ENCODE data around the gene GALNT13.

The GALNT13 gene

DNA sequence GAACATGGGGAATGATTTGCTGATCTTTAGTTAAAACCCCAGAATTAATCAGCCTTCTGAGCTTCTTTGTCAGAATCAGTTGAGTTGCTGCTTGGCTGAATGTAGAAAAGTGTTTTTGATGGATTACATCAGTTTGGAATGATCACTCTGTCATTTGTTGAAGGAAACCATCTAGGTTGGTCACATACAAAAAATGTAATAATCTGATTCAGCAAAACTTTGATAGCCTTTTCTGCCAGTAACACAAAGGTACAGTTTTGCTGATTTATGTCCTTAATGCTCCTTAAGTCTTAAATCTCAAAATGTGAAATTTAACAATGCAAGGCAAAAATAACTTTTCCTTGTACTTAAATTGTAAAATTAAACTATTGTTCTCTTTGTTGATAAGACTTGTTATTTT, 74.3 kb downstream of the GALNT13 start:
- DNase-seq, result no peak

DNA sequence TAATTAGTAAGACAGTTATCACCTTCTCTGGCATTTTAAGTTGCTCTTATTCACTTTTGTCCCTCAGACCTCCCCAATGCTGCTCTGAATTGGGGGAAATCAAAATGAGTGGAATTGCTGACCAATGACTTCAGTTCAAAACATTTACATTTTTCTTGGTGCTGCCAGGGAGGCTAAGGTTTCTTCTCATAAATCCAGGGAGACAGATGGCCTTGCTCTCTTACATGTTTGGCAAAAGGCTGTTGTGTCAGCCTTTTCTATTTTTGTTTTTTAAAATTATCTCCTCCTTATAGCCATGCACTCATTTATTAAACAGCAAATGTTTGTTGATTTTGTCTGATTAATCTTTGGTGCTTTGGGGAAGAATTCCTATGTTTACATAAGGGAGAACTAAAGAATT, 82.0 kb downstream of the GALNT13 start:
- DNase-seq, result no peak

GRCh38 chr2:153963256-153963655, 91.5 kb downstream of the GALNT13 start:
- DNase-seq, result no peak

GRCh38 chr2:153967248-153967973, 95.7 kb downstream of the GALNT13 start:
- DNase-seq, result no peak

DNA sequence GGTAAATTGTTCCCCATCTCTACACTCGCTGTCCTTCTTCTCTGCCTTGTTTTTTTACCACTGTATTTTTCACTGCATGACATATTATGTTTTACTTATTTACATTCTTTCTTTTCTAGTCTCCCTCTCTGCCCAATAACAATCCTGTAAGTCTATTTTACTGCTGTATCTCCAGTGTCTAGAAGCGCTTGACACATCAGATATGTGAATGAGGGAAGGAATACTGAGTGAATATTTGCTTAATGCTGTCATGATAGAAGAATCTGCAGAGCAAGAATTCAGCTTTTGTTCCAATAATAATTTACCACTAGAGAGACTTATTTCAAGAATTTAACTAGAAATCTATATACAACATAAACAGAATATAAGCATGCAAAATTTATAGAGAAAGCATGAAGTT, 99.5 kb downstream of the GALNT13 start:
- DNase-seq, result no peak

- DNase-seq, result no peak
Measured at GRCh38 chr2:153971855-153972254, 100.1 kb downstream of the GALNT13 start.

DNA sequence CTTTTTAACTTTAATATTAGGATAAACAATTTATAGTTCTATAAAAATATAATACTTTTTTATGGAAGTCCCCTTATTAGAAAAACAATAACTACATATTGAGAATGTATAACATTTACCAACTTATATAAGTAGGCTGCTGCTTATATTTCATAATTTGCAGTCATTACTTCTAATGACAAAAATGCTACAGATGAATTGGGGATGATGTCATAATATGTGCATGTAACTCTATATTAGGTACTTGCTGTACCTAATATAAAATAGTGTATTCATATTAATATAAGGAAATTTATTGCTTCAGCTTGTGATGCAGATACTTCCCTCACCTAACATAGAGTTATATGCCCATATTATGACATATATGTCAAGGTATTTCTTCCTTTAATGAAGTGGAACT, 100.7 kb downstream of the GALNT13 start:
- no peak for DNase-seq

DNA sequence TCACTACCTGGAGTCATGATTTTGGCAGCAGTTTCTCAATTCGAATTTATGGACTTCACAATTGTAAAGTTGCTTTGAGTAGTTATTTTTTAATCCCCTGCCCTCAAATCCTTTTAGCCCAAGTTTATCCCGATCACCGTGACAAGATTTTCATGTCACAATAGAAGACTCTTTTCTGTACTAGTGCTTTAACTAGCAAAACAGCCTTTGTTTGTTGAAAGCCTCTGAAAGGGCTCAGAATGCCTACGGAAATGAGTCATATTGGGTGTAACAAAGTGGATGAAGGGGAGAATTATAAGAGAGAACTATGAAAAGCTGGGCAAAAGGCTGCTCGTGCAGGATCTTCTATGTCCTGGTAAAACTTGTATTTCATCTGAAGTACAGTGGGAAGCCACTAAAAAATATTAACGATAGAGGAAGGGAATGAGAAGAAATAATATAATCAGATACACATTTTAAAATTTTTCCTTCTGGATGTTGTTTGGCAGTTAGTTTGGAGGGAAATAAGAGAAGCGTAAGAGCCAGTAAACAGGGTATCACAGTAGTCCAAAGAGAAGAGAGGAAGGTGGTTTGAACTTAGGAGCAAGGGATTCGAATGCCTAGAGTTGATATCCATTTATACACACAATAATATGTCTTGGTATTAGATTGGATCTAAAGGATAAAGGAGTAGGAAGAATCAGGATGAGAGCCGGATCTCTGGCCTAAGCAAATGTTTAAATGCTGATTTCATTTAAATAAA, 114.9 kb downstream of the GALNT13 start:
- no peak for DNase-seq

DNA sequence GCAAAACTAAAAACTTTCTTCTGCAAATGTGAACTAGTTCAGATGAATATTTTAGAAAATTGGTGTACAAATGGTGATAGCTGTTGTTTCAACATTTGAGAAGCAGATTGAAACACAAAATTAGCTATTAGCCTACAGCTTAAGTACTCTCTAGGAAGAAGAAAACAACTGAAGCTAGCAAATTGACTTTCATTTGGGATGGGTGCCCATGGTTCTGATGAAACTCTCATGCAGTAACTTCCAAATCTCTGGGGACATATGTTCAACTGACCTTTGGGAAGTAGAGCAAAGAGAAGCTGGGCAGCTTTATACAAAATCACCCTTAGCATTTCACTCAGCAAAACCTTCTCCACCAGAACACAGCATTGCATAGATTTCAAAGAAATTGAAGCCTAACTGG, 119.0 kb downstream of the GALNT13 start:
- DNase-seq, result no peak

- no peak for DNase-seq
Measured at GRCh38 chr2:154013514-154013913, 141.8 kb downstream of the GALNT13 start.

DNA sequence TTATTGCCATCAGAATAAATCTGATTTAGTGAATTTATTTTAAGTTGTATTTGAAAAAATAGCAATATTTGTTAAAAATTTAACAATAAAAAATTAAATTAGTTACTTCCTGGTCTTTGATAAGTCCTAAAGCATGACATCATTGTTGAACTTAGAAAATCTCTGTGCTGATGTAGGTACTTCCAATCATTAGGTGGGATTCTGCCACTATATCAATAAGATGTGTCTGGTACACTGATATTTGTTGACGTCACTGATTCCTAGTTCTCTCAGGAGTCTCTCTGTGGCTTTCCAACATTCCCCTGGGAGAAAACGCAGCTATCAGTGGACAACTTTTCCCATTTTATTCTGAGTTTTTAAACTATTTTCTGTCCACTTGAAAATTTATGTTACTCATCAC, 143.5 kb downstream of the GALNT13 start:
- no peak for DNase-seq

DNA sequence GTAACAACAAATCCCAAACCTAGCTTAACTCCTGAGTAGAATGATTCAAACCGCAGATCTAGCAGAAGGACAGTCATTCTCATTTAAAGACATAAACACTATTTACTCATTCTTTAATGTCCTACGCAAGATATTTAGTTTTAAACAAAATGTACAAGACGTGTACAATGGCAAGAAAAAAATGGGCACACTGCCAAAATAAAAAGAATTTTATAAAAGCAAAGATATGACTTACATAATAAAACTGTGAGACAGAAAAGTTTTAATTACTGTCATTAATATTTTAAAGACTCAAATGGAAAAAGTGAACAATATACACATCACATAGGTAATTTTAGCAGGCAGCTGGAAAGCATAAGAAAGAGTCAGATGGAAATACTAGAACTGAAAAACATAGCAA, 157.8 kb downstream of the GALNT13 start:
- DNase-seq, result no peak

DNA sequence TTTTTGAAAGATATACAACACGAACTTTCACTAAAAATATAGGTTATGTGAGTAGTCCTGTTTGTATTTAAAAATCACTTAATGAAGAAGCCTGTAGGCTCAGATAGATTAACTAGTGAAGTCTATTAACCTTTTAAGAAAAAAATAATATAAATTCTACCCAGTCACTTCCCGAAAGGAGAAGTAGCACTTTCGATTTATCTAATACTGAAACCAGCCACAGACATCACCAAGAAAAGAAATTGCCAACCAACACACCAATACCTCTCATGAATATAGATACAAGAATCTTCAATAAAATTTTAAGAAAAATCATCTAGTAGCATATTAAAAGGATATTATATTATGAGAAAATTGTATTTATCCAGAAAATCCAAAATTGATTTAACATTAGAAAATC, 160.5 kb downstream of the GALNT13 start:
- no peak for DNase-seq

GRCh38 chr2:154046493-154046892, 174.8 kb downstream of the GALNT13 start:
- DNase-seq, result no peak

DNA sequence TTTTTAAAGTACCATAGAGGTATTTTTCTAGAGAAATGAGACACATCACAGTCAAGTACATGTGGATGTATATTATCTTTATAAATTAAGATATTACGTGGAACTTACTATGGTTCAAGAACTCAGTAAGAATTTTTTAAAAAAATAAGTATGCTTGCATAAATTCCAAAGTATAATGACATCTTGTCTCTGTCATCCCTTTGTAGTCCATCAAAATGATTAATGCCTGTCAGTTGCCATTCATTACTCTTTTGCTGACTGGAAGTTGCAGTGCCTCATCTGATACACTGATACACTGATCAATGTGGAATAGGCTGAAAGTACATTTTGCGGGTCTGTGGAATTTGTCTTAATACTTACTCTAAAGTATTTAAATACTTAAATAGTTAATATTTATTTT, 177.2 kb downstream of the GALNT13 start:
- no peak for DNase-seq

DNA sequence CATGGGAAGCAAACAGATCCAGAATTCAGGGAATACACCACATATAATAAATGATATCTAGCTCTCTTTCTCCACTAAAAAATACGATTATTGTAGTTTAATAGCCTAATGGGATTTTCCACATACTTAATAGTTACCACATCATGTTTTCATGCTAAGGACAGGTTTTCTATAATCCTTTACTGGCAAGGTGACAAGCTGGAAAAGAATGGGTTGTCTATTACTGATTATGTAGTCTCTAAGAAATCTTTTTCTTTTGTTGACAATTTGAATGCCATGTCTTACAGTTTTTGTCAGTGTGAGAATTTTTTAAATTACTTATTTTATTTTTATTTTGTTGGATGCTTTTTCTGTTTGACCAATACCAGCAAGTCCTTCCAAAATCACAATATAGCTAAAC, 177.8 kb downstream of the GALNT13 start:
- no peak for DNase-seq

- no peak for DNase-seq
Measured at GRCh38 chr2:154067124-154067523, 195.4 kb downstream of the GALNT13 start.

- no peak for DNase-seq
Measured at GRCh38 chr2:154078926-154079325, 207.2 kb downstream of the GALNT13 start.

DNA sequence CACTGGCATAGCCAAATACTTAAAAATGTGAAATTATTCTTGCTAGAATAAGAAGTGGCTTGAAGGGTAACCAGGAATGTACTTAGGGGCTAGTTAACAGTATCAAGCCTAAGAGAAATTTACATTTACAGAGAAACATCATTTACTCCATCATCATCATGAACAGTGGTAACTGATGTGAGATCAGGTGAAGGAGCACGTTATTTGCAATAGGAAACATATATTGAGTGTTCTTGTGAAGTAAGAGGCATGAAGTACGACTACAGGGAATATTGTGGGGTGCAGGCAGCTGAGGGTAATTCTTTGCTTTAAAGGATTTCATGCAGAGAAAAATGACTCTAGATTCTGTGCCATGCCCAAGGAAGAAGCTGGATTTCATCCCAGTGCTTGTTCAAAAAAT, 220.8 kb downstream of the GALNT13 start:
- DNase-seq, result no peak

GRCh38 chr2:154093856-154094255, 222.1 kb downstream of the GALNT13 start:
- no peak for DNase-seq

- no peak for DNase-seq
Measured at GRCh38 chr2:154097833-154098398, 226.2 kb downstream of the GALNT13 start.

DNA sequence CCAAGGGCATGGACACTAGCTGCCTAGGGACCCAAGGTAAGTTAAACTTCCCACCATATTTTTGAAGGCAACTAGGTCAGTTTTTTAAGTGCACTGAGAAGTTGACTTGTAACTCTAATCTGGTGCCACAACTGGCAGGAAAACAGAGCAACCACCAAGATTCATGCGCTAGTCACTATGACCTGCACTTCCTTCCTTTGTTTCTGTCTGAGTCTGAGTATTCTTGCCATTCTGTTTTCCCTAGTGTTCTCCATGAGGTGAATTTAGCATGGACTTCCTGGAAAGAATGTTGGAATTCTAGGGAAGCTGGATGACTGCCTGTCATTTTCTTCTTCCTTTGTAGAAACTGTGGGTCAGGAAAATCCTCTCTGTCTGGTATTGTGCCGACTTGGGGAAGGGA, 249.0 kb downstream of the GALNT13 start:
- no peak for DNase-seq

DNA sequence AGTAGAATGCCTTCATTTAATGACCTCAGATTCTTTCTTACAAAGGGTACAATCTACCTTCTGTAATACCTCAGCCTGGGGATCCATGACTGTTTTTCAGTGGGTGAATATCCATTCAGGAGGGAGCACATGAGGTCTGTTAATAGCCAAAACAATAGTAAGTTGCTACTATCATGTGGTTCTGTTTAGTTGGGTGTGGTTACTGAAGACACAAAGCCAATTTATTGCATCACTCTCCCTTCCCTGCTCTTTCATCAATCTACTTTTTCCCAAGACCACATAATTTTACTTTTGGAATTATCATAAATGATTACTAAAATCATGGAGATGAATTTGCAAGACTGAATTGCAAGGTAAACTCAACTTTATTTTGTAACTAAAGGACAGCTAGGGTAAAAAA, 254.2 kb downstream of the GALNT13 start:
- DNase-seq, result no peak

DNA sequence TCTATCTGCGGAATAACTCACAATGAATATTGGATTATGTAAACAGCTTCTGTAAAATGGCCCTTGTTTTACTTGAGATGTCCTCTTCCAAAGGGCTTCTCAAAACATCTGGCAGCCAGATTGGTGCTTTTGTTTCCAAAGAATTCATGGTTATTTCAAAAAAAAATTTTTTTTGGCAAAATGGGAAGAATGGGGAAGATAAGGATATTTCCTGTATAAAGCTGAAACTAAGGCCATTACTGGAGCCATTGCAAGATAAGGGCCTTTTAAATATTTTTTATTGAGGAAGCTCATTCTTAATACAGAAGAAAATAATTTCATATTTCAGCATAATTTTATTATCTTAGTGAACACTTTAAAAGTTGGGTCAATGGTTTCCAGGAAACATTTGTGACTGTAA, 259.1 kb downstream of the GALNT13 start:
- no peak for DNase-seq

Data from HCEC 1CT (cell line).